ENCODE data around the gene ACOD1.

Gene ACOD1

DNA sequence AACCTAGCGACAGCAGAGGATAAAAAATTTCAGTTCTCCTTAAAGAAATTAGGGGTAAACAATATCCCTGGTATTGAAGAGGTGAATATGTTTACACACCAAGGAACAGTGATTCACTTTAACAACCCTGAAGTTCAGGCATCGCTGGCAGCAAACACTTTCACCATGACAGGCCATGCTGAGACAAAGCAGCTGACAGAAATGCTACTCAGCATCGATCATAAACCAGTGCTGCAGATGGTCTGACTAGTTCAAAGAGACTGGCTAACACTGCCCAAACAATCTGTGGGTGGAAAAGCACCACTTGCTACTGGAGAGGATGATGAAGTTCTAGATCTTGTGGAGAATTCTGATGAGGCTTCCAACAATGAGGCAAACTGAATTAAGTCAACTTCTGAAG lies 19.9 kb upstream of the ACOD1 start:
- H3K9me2 ChIP-seq (replicated peaks; ENCODE audit: insufficient read depth, low read length), result no peaks in the 10 kb centered on the region
- no peaks in the 10 kb centered on the region for H4K20me1 ChIP-seq (ENCODE audit: low read depth, low read length)
- TF ChIP-seq, protein P1, sequence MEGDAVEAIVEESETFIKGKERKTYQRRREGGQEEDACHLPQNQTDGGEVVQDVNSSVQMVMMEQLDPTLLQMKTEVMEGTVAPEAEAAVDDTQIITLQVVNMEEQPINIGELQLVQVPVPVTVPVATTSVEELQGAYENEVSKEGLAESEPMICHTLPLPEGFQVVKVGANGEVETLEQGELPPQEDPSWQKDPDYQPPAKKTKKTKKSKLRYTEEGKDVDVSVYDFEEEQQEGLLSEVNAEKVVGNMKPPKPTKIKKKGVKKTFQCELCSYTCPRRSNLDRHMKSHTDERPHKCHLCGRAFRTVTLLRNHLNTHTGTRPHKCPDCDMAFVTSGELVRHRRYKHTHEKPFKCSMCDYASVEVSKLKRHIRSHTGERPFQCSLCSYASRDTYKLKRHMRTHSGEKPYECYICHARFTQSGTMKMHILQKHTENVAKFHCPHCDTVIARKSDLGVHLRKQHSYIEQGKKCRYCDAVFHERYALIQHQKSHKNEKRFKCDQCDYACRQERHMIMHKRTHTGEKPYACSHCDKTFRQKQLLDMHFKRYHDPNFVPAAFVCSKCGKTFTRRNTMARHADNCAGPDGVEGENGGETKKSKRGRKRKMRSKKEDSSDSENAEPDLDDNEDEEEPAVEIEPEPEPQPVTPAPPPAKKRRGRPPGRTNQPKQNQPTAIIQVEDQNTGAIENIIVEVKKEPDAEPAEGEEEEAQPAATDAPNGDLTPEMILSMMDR (IDR thresholded peaks at IDR 0.05; ENCODE audit: insufficient read depth, low read length, poor library complexity, severe bottlenecking), result no peak
- TF ChIP-seq EZH2phosphoT487 (conservative IDR thresholded peaks at IDR 0.05; ENCODE audit: low read length), result no peak
- no peaks in the 10 kb centered on the region for H3K79me2 ChIP-seq (ENCODE audit: insufficient read depth, low read length)
- no peak overlapping the region for H3K27ac ChIP-seq (ENCODE audit: low read depth, low read length)
- H3K27me3 ChIP-seq (ENCODE audit: low read length), result no peaks in the 10 kb centered on the region
- H3K9me3 ChIP-seq (ENCODE audit: insufficient read depth, low read length), result no peaks in the 10 kb centered on the region
- H3K4me2 ChIP-seq (ENCODE audit: low read depth, low read length, poor library complexity, severe bottlenecking), result no peak overlapping the region
- no peak overlapping the region for H2AFZ ChIP-seq (ENCODE audit: low read depth, low read length, severe bottlenecking)
- H3K36me3 ChIP-seq (ENCODE audit: low read length), result no peaks in the 10 kb centered on the region
- no peak overlapping the region for H3K4me3 ChIP-seq (ENCODE audit: insufficient read depth, low read length, poor library complexity, severe bottlenecking)
- H3K9ac ChIP-seq (ENCODE audit: low read length), result no peak overlapping the region
- no peaks in the 10 kb centered on the region for H3F3A ChIP-seq (ENCODE audit: insufficient read depth)

DNA sequence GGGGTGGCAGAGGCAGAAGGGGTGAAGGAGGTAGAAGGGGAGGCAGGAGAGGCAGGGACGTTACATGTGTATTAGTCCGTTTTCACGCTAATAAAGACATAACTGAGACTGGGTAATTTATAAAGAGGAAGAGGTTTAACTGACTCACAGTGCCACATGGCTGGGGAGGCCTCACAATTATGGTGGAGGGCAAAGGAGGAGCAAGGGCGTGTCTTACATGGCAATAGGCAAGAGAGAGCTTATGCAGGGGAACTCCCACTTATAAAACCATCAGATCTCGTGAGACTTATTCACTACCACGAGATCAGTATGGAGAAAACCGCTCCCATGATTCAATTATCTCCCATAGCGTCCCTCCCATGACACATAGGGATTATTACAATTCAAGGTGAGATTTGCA lies 19.0 kb upstream of the ACOD1 start:
- Histone ChIP-seq H3K4me3 (ENCODE audit: insufficient read depth, low read length, poor library complexity, severe bottlenecking) (no peak overlapping the region), H3K4me2 (ENCODE audit: low read depth, low read length, poor library complexity, severe bottlenecking) (no peak overlapping the region), H3K9me3 (ENCODE audit: insufficient read depth, low read length) (no peaks in the 10 kb centered on the region), H3K27ac (ENCODE audit: low read depth, low read length) (no peak overlapping the region), H3K9ac (ENCODE audit: low read length) (no peak overlapping the region), H3K9me2 (replicated peaks; ENCODE audit: insufficient read depth, low read length) (no peaks in the 10 kb centered on the region), H3F3A (ENCODE audit: insufficient read depth) (no peaks in the 10 kb centered on the region), H3K36me3 (ENCODE audit: low read length) (no peaks in the 10 kb centered on the region), H4K20me1 (ENCODE audit: low read depth, low read length) (no peaks in the 10 kb centered on the region), H3K79me2 (ENCODE audit: insufficient read depth, low read length) (no peaks in the 10 kb centered on the region), H2AFZ (ENCODE audit: low read depth, low read length, severe bottlenecking) (no peak overlapping the region), H3K27me3 (ENCODE audit: low read length) (no peaks in the 10 kb centered on the region)
- TF ChIP-seq EZH2phosphoT487 (conservative IDR thresholded peaks at IDR 0.05; ENCODE audit: low read length), result no peak
- TF ChIP-seq, protein P1 (IDR thresholded peaks at IDR 0.05; ENCODE audit: insufficient read depth, low read length, poor library complexity, severe bottlenecking), result no peak

DNA sequence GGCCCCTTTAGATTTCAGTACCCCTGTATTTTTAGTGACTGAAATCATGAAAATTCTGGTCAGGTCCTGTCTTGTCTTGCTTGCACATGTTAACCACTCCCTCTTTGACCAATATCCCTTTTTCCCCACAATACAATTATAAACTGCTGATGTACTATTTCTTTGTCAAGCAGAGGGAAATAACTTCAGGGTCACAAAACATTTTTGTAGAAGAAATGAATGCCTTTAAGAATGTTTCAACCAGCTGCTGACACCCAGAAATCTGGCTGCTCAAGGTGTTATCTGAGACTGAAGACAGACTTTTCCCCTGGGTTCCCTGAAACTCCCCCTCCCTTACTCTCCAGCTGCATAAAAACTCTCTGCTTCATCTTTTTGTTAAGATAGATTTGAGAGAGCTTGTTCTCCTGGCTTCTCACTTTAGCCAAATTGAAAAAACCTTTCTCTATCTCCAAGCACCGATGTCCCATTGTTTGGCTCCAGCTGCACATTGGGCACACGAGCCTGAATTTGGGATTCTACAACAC lies 18.4 kb upstream of the ACOD1 start:
- H3K79me2 ChIP-seq (ENCODE audit: insufficient read depth, low read length), result no peaks in the 10 kb centered on the region
- no peaks in the 10 kb centered on the region for H3K36me3 ChIP-seq (ENCODE audit: low read length)
- no peaks in the 10 kb centered on the region for H3F3A ChIP-seq (ENCODE audit: insufficient read depth)
- no peaks in the 10 kb centered on the region for H3K27me3 ChIP-seq (ENCODE audit: low read length)
- H3K4me2 ChIP-seq (ENCODE audit: low read depth, low read length, poor library complexity, severe bottlenecking), result no peak overlapping the region
- no peak overlapping the region for H3K4me3 ChIP-seq (ENCODE audit: insufficient read depth, low read length, poor library complexity, severe bottlenecking)
- no peak overlapping the region for H3K9ac ChIP-seq (ENCODE audit: low read length)
- H4K20me1 ChIP-seq (ENCODE audit: low read depth, low read length), result no peaks in the 10 kb centered on the region
- H2AFZ ChIP-seq (ENCODE audit: low read depth, low read length, severe bottlenecking), result no peak overlapping the region
- no peaks in the 10 kb centered on the region for H3K9me2 ChIP-seq (replicated peaks; ENCODE audit: insufficient read depth, low read length)
- no peak overlapping the region for H3K27ac ChIP-seq (ENCODE audit: low read depth, low read length)
- H3K9me3 ChIP-seq (ENCODE audit: insufficient read depth, low read length), result no peaks in the 10 kb centered on the region
- no peak for TF ChIP-seq EZH2phosphoT487 (conservative IDR thresholded peaks at IDR 0.05; ENCODE audit: low read length)
- TF ChIP-seq, protein P1 (IDR thresholded peaks at IDR 0.05; ENCODE audit: insufficient read depth, low read length, poor library complexity, severe bottlenecking), result no peak
